NCI-H2029 (cell line): ENCODE measurements around the gene ACOT7.

Experiments used
- DNase-seq: peaks from one replicate; lab custom pipeline; 2025; lab: John Stamatoyannopoulos, UW

The ACOT7 gene

DNA sequence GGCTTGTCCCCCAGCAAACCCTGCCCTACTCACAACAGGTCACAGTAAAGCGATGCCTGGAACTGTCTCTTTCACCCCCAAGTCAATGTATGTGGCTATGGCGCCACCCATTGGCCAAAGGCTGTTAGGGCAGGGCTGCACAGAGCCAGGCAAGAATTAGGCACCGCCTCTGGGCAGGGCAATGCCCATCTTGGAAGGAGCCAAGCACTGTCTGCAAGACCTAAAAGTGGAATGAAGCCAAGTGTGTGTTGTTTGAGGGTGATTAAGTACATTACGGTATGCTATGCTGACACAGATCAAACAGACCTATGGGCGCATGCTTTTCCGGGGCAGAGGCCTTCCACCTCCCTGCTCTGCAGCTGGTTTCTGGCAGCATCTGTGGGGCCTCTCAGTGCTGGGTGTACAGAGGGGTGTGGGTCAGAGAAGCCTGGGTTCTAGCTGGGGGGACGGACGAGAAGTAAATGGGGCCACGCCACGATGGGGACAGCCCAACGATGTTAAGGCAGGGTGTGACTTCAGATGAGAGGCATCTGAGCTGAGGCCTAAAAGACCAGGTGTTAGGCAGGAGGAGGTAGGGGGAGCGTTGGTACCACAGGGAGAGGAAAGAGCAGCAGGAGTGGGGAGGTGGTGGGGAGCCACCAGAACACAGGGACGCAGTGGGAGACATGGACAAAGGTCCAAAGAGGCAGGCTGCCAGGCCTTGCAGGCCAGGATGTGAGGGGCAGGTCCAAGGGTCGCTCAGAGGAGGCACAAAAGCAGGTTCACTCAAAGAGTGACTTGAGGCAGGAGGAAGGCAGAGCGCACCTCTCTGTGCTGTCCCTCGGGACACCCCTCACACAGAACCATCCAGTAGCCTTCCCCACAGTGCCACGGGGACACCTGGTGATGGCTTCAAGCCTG, 49.8 kb downstream of the ACOT7 start:
- DNase-seq = no peak

DNA sequence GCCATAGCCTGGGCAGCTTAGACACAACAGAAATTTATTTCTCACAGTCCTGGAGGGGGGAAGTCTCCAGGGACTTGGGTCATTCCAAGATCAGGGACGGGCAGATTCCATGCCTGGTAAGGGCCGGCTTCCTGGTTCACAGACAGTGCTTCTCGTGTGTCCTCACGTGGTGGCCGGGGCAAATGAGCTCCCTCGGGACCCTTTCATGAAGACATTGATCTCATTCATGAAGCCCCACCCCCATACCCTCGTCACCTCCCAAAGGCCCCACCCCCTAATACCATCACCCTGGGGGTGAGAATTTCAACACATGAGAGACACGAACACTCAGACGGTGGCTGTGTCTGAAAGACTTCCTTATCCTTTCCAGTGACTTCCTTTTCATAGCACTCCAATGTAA, 51.5 kb downstream of the ACOT7 start:
- no peak for DNase-seq

DNA sequence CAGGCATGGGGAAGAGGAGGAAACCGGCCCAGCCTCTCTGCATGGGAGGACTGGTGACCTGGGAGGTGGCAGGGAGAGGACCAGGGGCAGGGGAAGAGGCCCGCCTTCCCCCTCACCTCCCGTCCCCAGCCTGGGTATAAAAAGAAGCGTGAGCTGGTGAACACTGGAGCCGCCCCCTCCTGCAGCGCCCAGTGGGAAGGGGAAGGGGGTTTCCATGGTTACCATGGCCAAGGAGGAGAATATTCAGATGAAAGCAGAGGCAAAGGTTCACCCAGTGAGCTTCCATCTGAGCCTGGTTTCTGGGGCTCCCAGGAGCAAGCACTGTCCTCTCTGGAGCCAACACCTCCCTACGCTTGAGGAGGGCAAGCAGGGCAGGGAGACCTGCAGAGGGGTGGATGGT, 54.9 kb downstream of the ACOT7 start:
- no peak for DNase-seq

DNA sequence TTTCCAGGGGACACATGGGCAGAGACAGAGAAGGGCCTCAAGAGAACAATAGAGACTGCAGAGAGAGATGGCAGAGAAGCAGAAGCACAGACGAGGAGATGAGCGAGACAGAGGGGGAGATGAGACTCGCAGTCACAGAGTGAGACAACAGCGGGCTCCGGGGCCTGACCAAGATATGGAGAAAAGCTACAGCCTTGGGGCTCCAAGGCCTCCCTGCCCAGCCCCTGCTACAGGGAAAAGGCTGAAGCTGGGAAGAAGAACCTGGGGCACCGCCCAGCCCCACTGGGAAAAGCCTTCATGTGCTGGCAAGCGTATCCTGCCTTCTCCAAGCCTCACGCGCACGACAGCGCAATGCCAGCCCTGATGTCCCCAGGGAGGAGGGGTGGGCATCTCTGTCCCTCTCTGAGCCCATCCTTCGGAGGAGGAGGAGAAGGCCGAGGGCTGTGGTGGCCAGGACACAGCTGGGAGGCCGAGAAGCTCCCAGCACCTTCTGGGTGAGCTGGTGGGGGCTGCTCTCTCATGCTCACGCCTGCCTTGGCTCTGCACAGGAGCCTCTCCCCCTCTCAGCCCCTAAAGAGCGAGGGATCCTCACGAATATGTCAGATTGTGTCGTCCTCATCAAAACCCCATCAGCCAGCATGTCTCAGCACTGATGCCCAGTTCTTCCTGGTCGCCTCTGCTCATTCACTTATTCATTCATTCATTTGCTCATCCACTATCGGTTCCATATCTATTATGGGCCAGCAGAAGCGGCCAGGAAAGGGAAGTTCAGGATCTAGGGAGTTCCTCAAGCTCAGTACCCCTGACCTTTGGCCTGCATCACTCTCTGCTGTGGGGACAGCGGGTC, 56.6 kb downstream of the ACOT7 start:
- DNase-seq = no peak

DNA sequence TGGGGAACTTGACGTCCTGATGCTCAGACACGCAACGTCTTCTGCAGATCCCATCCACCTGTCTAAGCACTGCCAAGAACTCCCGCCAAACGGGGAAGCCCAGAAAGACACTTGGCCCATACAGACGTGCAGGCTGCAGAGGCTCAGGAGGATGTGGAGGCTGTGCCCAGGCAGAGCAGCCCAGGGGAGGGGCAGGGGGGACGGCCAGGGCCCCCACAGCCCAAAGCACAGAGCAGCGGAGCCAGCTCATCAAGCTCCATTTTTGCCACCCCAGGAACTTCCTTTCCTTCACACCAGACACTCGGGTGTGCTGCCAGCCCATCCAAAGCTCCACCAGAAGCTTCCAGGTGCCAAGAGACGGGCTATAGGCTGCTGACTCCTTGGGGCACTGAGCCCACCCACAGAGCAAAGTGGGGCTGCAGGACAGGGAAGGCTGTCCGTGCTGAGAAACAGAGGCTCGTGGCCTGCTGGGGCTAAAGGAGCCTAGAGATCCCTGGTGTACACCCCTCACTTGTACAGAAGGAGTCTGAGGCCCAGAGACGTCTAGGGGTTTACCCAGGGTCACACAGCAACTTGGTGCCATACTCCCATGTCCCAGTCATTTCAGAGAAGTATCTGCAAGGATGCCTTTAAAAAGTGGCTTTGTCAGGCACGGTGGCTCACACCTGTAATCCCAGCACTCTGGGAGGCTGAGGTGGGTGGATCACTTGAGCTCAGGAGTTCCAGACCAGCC, 59.1 kb downstream of the ACOT7 start:
- no peak for DNase-seq

DNA sequence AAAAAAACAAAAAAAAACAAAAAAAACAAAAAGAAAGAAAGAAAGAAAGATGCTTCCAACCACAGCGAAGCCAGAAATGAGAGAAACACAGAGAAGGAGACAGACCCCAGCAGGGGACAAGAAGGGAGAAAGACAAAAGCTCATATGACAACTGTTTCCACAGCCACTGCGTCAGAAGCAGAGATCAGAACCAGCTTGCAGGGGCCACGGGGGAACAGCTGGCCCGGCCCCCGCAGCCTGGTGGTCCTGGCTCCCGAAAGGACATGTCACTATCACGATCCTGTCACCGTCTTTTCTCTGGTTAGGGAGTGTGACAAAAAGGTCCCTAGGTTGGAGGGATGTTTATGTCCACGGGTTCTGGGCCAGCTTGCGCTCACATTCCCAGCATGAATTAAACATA, 60.7 kb downstream of the ACOT7 start:
- DNase-seq = no peak

DNA sequence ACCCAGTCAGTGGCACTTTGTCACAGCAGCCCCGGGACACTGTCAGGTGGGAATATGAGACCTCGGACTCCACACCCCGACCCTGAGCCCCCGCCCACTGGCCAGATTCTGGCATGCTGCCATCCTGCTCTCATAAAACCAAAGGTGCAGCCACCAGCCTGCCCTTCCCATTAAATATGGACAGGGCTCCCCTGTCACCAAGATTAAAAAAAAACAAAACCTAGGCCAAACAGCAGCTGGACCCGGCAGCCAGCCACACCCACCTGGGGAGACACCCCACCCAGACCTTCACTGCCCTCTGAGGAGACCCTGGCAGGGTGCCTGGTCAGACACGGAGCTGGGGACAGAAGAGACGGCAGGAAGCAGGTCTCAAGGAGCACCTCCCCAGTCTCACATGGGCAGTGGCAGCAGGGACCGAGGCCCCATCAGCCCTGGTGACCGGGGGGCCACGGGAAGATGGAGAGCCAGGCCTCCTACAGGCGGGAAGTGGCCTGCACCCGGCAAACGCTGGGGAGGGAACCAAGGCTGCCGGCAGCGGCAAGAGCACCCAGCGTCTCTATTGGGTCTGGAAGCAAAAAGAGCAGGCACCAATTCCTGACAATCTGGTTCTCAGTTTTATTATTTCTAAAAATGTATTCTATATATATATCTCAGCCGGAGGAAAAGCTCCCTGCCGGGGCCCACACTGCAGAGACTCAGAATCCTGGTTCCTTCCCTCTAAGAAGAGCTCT, 61.9 kb downstream of the ACOT7 start:
- DNase-seq = no peak

DNA sequence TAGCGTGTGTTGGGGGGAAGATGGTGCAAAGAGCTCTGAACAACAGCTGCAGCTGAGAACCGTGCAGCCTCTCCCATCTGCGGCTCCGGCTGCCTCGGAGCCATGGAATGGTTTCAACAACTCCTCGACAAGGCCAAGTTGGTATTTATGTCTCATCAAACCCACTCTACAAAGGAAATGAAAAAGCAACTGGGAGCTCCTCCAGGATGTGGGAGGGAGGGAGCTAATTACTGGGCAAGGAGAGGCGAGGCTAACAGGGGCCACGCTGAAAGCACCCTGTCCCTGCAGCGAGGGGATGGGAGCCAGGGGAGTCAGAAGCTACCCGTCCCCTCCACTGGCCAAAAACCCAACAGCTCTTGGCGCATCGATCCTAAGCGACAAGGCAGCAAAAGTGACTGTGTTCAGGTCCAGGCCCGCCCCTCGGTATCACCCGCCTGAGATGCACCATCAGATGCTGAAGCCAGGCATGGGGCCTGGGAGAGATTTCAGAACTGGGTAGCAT, 63.1 kb downstream of the ACOT7 start:
- no peak for DNase-seq

DNA sequence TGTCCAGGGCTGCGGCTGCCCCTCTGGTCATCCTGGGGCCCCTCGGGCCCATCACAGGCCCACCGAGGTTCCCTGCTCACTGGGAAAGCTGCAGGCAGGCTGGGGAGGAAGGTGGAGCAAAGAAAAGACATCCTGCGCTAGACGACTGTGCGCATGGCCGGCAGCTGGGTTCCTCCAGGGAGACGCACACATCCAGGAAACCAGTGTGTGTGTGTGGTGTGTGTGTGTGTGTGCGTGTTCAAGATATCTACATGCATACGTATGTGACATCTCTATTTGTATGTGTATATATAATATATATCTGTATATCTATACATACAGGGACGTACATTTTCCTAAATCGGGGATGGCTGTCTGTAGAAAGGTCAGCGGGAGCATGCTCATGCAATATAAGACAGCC, 63.7 kb downstream of the ACOT7 start:
- no peak for DNase-seq

DNA sequence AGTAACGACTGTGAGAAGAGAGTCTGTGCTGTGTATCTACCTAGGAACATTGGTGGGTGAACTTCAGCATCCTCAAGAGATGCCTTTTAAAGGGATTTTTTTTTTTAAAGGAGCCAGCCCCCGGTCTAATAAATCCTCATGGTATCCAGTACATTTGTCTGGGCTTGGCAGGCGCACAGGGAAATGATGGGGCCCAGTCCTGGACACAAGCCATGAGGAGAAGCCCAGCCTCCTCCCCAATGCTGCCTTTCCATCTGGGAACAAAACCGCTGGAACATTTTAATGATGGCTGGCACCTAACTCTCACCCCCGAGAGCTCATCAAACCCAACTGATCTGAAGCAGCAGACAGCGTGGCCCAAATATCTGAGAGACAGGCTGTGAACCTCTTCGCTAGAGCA, 64.2 kb downstream of the ACOT7 start:
- no peak for DNase-seq

DNA sequence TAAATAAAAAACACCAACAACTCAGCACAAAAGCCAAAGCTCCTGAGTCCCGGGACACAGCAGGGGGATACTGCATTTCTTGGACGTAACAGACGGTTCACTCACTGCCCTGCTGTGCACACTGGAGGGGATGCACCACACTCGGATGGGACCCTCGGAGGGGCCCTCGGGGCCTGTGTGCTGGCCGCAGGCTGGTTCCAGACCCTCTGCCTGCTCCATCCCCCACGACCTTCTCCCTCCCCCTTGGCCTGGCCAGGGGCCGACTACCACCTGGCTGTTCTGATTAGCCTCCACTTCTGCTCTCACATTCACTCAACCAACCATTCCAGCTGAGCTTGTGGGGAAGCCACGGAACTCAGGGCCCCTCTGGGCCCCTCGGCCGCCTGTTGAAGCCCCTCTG, 64.9 kb downstream of the ACOT7 start:
- DNase-seq = no peak

DNA sequence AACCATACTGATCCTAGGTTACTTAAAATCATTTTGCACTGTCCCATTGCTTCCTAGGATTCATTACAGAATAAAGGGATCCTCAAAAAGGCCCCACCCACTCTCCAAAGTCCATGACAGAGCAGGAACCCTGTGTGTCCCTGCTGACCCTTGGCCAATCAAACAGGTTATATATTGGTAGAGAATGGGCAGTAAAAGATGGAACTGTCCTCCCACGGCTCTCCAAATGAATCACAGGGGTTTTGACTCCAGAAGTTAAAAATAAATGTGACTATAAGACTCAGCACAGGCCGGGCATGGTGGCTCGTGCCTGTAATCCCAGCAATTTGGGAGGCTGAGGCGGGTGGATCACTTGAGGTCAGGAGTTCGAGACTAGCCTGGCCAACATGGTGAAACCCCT, 65.5 kb downstream of the ACOT7 start:
- DNase-seq = no peak

DNA sequence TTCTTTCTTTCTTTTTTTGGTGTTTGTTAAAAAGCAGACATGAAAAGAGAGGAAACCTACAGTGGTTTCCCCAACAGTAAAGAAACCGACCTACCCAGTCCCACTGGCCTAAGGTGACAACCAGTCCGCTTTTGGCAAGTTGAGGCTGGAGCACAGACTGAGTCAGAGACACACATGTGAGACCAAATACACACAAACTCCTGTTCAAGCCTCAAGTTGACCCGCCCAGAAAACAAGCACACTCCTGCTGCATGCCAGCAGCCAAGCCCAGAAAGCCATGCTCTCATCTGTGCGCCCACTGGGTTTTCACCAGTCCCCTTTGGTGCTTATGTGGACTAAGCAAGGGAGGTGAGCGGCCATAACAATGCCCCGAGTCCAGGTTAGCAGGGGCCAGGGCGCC, 68.1 kb downstream of the ACOT7 start:
- no peak for DNase-seq

DNA sequence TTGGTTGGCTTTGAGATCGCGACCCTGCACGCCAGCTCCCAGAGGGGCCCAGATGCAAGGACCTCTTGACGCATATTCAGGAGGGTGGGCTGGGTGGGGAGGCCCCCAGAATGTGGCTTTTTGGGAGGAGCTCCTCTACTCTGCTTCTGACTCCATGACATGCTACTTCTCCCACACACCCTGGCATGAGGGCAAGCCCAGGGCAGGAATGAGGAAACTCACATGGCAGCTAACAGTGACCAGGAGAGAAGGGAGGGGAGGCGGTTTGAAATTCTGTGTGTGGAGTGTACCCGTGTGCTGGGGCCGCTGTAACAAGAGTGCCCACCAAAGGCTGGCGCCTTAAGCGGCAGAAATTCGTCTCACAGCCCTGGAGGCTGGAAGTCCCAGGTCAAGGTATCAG, 71.4 kb downstream of the ACOT7 start:
- DNase-seq = no peak

DNA sequence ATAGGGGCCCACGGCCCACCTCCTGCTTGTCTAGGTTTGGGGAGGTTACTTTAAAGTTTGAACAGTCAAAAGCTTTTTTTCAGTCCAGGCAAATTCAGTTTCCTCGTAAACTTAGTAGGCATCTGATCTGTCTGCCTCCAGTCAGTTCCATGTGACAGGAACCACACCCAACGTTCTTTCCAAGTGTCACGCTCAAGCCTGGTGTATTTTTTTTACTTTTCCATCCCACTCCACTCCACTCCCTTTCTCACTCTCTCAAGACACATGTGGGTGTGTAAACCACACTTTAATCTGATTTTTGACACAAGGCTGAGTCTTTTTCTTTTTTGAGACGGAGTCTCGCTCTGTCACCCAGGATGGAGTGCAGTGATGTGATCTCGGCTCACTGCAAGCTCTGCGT, 72.4 kb downstream of the ACOT7 start:
- no peak for DNase-seq

DNA sequence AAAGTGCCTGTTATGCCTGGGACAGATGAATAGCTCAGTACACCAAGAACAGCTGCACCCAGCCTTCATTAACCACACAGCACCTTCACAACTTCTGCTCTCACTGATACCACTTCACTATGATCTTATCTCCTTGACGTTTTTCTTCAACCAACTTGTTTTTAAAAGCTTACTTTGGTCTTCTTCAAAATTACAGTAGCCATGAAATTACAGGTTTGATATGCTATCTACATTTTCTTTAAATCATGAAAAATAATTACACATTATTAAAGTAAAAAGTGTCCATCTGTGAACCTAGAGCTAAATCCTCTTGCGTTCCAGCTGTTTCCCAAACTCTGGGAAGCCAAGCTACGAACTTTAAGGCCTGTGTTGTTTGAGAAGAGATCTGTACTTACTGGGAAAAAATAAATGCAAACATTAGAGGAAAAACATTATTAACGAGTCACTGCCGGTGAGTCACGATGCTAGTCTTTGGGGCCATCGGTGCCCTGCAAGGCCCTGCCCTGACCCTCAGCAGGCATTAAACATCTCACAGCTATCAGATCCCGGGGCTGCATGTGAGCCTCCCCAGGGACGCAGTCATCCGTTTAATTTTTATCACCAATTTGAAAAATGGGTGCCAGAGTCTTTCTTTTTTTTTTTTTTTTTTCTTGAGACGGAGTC, 76.3 kb downstream of the ACOT7 start:
- no peak for DNase-seq

DNA sequence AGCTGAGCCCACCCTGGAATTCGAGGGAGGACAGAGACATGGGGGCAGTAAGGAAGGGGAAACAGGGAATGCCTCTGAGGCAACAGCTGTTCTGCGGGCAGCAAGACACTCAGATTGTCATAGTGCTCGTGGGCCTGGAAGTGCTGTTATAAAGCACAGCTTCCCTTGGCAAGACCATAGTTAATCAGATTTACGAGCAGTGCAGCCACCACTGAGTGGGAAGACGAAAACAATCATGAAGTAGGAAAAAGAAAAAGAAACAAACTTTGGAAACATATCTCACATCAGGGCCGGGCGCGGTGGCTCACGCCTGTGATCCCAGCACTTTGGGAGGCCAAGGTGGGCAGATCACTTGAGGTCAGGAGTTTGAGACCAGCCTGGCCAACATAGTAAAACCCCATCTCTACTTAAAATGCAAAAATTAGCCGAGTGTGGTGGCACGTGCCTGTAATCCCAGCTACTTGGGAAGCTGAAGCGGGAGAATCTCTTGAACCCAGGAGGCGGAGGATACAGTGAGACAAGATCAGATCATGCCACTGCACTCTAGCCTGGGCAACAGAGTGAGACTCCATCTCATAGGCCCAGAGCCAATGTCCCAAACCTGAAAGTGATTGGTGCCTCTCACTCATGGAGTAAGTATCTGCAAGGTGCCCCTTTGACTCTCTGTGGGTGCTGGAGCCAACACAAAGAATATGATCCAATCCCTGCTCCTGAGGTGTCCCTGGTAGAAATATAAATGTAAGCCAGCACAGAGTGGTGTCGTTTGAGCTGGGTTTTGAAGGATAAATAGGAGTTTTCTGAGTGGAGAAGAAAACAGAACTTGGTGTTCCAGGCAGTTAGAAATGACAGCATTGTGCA, 77.1 kb downstream of the ACOT7 start:
- DNase-seq = no peak

DNA sequence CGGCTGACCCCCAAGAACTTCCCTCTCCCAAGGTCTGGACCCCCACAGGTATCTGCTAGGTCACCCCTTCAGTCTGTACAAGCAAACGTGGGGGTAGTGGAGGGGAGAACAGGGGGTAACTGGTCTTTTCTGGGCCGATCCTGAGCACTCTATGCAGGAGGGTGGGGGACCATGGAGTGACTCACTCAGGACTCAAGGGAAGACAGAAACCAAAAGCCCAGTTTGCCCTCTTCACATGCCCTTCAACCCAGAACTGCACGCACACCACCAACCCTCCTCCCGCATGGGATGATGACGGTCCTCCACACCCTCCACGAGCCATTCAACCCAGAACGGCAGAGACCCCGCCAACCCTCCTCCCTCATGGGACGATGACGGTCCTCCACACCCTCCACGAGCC, 79.1 kb downstream of the ACOT7 start:
- DNase-seq = no peak

DNA sequence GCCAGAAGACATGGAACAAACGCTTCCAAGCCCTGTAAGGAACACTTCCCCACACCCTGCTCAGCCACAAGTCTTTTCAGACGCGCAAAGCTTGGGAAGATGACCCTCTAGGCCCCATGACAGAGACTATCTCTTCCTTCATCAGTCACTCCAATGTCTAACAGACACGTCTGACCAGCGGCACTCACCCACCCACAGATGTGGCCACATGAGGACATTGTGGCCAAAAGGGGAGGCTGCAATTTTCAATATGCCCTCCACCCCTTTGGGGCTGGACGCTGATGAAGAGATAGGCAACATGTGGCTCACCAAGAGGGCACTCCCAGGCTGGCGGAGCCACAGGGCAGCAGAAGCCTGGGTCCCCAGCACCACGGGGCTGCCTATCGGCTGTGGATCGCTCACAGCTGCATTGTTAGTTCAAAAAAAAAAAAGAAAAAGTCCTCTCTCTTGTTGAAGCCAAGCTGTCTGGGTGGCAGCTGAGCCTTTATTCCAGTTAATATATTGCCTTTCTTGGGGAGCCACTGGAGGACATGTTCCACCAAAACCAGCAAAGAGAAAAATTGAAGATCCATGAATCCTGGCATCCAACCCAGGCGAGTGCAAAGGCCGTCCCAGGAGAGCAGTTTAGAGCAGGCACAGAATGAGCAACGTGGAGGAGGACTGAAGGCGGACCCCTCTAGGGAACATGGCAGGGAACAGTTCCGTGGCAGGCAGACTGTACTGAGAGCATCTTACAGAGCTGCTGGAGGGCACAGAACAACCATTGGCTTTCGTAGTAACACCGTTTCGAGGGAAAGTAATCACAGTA, 80.0 kb downstream of the ACOT7 start:
- no peak for DNase-seq
